ENCODE measurements around the gene CCS.
"Not testable (repeated sequence)": the region's sequence is repeated elsewhere in the genome, so short reads cannot be mapped to it uniquely, and the experiment has no call there.

Gene CCS

GRCh38 chr11:66561178-66561974 lies 31.6 kb upstream of the CCS start:
- H3K4me3 ChIP-seq (ENCODE audit: low read depth, low read length) = no peak overlapping the region

- no peak overlapping the region for H3K4me3 ChIP-seq (ENCODE audit: low read depth, low read length)
Observed at GRCh38 chr11:66561975-66562248, 31.1 kb upstream of the CCS start.

GRCh38 chr11:66562275-66562674 lies 30.7 kb upstream of the CCS start:
- H3K4me3 ChIP-seq (ENCODE audit: low read depth, low read length) = no peak overlapping the region

DNA sequence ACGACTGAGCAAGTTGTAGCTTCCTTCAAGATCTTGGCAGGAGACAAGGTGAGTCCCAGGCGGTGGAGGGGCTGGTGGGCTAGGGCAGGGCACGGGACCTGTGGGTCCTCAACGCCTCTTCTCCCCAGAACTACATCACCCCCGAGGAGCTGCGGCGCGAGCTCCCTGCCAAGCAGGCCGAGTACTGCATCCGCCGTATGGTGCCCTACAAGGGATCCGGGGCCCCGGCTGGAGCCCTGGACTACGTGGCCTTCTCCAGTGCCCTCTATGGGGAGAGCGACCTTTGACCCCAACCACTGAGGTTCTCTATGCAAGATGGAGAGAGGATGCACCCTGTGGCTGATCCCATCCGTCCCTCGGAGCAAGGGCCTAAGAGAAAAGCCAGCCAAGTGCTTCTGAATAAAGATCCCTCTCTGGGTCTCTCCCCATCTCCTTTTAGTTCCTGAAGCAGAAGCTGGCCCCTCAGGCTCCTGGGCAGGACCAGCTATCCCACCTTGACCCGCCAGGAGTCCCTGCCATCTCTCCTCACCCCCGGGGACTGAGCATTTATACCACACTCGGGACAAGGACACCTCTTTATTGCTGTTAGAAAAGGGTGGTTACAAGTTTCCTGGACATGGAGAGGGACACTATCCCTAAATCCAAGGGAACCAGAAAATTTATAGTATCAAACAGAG lies 29.9 kb upstream of the CCS start:
- H3K4me3 ChIP-seq (ENCODE audit: low read depth, low read length) = no peak overlapping the region

- H3K4me3 ChIP-seq (ENCODE audit: low read depth, low read length) = no peak overlapping the region
Observed at GRCh38 chr11:66563832-66564231, 29.2 kb upstream of the CCS start.

- no peak overlapping the region for H3K4me3 ChIP-seq (ENCODE audit: low read depth, low read length)
Observed at GRCh38 chr11:66564538-66564937, 28.4 kb upstream of the CCS start.

- H3K4me3 ChIP-seq (ENCODE audit: low read depth, low read length) = no peak overlapping the region
Observed at GRCh38 chr11:66564984-66565383, 28.0 kb upstream of the CCS start.

- no peak overlapping the region for H3K4me3 ChIP-seq (ENCODE audit: low read depth, low read length)
Observed at GRCh38 chr11:66566221-66566620, 26.8 kb upstream of the CCS start.

DNA sequence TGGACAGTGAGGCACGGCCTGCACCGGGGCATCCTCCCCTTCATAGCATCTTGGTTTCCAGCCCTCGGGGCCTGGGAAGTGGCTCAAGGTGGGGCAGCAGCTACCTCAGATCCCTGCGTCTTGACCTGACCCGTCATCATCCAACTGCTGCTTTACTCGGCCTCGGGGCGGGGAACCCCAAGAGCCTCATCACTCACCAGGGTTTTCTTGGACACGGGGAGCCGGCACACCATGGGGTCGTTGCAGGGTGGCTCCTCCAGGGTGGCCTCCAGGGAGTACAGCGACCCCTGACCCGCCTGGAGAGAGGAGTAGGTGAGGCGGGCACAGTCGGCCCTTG lies 25.2 kb upstream of the CCS start:
- H3K4me3 ChIP-seq (ENCODE audit: low read depth, low read length) = no peak overlapping the region

- no peak within 1 kb of the TSS for H3K4me3 ChIP-seq (ENCODE audit: low read depth, low read length)
Observed at GRCh38 chr11:66568124-66568916, 24.7 kb upstream of the CCS start, which contains the start of gene CTSF. TSS of gene CTSF (minus strand) at chr11:66568606. CDS start at chr11:66568486, 120 bp downstream.

- H3K4me3 ChIP-seq (ENCODE audit: low read depth, low read length) = no peak overlapping the region
Observed at GRCh38 chr11:66569076-66569475, 23.9 kb upstream of the CCS start.

DNA sequence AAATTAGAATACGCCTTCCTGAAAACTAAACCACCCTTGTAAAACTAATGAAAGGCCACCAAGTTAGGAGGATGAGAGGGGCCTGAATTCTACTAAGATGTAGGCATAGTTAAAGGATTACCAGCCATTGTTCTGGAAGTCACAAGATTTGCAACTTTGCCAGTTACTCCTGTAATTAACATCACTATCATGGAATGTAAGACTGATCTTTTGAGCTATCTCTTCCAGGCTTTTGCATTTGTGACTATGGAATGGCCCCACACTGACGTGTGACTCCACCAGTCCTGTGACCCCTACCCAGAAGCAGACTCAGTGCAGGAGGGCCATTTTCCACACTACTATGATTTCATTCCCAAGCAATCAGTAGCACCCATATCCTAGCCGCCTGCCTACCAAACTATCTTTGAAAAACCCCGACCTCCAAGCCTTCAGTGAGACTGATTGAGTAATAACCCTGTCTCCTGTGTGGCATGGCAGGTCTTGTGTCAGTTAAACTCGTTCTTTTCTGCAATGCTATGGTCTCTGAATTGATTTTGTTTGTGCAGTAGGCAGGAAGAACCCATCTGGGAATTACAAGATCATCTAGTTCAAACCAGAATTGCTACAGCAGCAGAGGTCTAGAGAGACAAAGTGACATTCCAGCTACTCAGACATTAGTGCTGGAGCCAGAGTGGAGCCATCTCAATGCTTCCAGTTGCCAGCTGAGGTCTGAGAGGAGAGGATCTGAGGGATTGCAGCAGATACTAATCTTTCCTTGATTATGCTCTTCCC lies 22.7 kb upstream of the CCS start:
- no peak overlapping the region for H3K4me3 ChIP-seq (ENCODE audit: low read depth, low read length)

GRCh38 chr11:66570850-66571180 lies 22.2 kb upstream of the CCS start:
- H3K4me3 ChIP-seq (ENCODE audit: low read depth, low read length) = no peak overlapping the region

DNA sequence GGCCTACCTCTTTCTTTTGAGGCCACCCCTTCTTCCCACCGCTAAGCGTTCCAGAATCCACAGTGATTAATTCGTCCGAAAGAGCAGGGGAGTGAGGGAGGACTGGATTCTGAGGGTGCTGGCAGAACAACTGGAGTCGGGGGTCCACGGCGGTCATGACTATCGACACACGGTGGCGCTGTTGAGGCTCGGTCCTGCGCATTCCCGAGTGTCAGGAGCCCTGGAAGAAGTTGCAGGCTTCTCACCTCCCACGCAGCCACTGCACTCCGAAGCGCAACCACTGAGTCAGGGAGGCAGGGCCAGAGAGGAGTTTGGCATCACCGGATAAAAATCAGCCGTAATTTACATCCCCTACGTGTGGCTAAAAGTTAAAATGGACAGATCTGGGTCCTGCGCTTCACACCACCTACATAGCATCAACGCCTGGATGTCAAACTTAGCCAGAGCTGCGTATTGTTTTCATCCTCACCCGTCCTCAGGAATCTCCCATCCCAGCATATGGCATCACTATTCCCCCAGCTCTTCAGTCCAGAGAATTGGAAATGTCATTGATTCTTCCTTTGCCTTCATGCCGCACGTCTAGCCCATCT lies 13.9 kb upstream of the CCS start:
- H3K4me3 ChIP-seq (ENCODE audit: low read depth, low read length) = no peak overlapping the region

GRCh38 chr11:66580803-66581202 lies 12.2 kb upstream of the CCS start:
- H3K4me3 ChIP-seq (ENCODE audit: low read depth, low read length) = no peak overlapping the region

DNA sequence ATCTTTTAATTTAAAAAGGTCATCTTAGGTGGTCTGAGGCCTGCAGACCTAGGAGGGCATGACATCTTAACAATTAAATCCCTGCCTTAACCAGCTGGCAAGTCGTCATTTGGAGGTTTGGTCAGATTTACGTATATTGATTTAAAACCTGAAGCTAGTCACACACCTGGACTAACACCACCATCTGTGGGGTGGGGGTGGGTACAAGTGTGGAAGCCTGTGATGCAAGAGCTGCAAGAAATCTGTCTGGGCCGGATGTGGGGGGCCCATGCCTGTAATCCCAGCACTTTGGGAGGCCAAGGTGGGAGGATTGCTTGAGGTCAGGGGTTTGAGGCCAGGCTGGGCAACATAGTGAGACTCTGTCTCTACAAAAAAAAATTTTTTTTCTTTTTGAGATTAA lies 11.7 kb upstream of the CCS start:
- H3K4me3 ChIP-seq (ENCODE audit: low read depth, low read length) = no peak overlapping the region

DNA sequence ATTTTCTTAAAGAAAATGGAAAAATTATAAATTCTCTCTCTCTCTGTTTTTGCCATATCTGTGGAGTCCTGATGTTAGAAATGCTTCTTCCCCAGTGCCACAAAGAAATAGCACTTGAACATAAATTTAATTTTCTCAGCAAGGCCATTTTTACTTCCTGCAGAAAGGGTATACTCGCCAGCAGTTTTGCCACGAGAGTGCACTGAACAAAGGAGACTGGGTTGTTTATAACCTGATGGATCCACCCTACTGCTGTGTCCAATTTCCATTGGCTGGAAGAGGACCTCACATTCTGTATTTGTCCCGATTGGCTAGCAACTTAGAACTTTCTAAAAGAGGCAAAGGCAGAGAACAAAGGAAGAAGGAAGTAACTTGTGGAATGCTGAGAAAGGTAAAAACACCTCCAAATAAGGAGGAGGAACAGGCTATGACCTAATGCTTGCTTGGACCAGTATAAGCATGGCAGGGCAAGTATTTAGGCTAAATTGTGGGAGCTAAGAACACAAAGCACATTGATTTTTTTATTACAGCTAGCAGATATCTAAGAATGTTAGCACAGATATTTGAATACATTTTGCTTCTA lies 10.3 kb upstream of the CCS start:
- H3K4me3 ChIP-seq (ENCODE audit: low read depth, low read length) = not testable (repeated sequence)

GRCh38 chr11:66585447-66585846 lies 7.5 kb upstream of the CCS start:
- not testable (repeated sequence) for H3K4me3 ChIP-seq (ENCODE audit: low read depth, low read length)

GRCh38 chr11:66586136-66586535 lies 6.8 kb upstream of the CCS start:
- H3K4me3 ChIP-seq (ENCODE audit: low read depth, low read length) = no peak overlapping the region

GRCh38 chr11:66589315-66589714 lies 3.7 kb upstream of the CCS start:
- not testable (repeated sequence) for H3K4me3 ChIP-seq (ENCODE audit: low read depth, low read length)
